ENCODE results near the gene STEAP1B. TPM values are rescaled to one million over a fixed set of nuclear protein-coding genes. Genes with fewer than 3 reads are reported as not detected.

STEAP1B gene
- total and polyA plus RNA-seq, 2 experiments from 2014 or later, result 0.16 TPM; not detected in 1

GRCh38 chr7:22470981-22471380 lies 29.0 kb downstream of the STEAP1B start:
- no peaks in the 10 kb centered on the region for H3K9me3 ChIP-seq (ENCODE audit: low read depth)
- H3K4me3 ChIP-seq, result no peak overlapping the region
- TF ChIP-seq, protein P1, sequence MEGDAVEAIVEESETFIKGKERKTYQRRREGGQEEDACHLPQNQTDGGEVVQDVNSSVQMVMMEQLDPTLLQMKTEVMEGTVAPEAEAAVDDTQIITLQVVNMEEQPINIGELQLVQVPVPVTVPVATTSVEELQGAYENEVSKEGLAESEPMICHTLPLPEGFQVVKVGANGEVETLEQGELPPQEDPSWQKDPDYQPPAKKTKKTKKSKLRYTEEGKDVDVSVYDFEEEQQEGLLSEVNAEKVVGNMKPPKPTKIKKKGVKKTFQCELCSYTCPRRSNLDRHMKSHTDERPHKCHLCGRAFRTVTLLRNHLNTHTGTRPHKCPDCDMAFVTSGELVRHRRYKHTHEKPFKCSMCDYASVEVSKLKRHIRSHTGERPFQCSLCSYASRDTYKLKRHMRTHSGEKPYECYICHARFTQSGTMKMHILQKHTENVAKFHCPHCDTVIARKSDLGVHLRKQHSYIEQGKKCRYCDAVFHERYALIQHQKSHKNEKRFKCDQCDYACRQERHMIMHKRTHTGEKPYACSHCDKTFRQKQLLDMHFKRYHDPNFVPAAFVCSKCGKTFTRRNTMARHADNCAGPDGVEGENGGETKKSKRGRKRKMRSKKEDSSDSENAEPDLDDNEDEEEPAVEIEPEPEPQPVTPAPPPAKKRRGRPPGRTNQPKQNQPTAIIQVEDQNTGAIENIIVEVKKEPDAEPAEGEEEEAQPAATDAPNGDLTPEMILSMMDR (IDR thresholded peaks at IDR 0.05; ENCODE audit: low read depth, low read length), result no peak
- H3K27me3 ChIP-seq, result no peaks in the 10 kb centered on the region
- H3K36me3 ChIP-seq, result no peaks in the 10 kb centered on the region
- no peaks in the 10 kb centered on the region for H3K4me1 ChIP-seq (ENCODE audit: low read depth)
- no peak for DNase-seq (ENCODE audit: low read depth in 1 of 2, low spot score in 1 of 2)
- no peak overlapping the region for H3K27ac ChIP-seq

GRCh38 chr7:22469371-22470143 lies 30.4 kb downstream of the STEAP1B start:
- H3K36me3 ChIP-seq, result no peaks in the 10 kb centered on the region
- no peaks in the 10 kb centered on the region for H3K27me3 ChIP-seq
- H3K9me3 ChIP-seq (ENCODE audit: low read depth), result no peaks in the 10 kb centered on the region
- TF ChIP-seq, protein P1 (IDR thresholded peaks at IDR 0.05; ENCODE audit: low read depth, low read length), result no peak
- H3K4me1 ChIP-seq (ENCODE audit: low read depth), result no peaks in the 10 kb centered on the region
- DNase-seq (ENCODE audit: low read depth in 1 of 2, low spot score in 1 of 2), result no peak
- no peak overlapping the region for H3K27ac ChIP-seq
- no peak overlapping the region for H3K4me3 ChIP-seq

DNA sequence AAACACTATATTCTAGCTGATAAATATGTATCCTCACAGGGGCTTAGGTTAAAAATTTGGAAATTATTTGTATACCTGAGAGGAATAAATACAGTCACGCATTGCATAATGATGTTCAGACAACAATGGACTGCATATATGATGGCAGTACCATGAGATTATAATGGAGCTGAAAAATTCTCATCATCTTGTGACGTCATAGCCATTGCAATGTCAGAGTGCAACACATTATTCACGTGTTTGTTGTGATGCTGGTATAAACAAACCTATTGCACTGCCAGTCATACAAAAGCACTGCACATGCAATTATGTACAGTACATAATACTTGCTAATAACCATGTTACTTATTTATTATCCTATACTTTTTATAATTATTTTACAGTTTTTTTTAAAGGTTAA lies 31.4 kb downstream of the STEAP1B start:
- Histone ChIP-seq H3K36me3 (no peaks in the 10 kb centered on the region), H3K4me1 (ENCODE audit: low read depth) (no peaks in the 10 kb centered on the region), H3K27ac (no peak overlapping the region), H3K27me3 (no peaks in the 10 kb centered on the region), H3K4me3 (no peak overlapping the region), H3K9me3 (ENCODE audit: low read depth) (no peaks in the 10 kb centered on the region)
- no peak for DNase-seq (ENCODE audit: low read depth in 1 of 2, low spot score in 1 of 2)
- TF ChIP-seq, protein P1 (IDR thresholded peaks at IDR 0.05; ENCODE audit: low read depth, low read length), result no peak

DNA sequence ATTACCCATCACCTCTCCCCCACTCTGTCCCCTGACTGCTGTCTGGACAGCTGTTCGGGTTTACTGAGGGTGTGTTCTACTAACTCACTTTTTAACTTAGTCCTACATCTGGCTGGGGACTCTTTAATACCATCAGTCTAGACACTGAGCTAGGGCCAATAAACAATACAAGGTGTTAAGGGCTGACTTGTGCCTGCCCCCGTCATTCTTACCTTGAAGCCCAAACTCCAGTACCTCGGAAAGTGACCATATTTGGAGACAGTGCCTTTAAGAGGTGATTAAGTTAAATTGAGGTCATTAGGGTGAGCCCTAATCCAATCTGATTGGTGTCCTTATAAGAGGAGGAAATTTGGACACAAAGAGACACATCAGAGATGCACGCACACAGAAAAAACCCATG lies 35.7 kb downstream of the STEAP1B start:
- H3K9me3 ChIP-seq (ENCODE audit: low read depth), result no peaks in the 10 kb centered on the region
- H3K4me3 ChIP-seq, result no peak overlapping the region
- H3K36me3 ChIP-seq, result no peaks in the 10 kb centered on the region
- DNase-seq (ENCODE audit: low read depth in 1 of 2, low spot score in 1 of 2), result no peak
- no peak overlapping the region for H3K27ac ChIP-seq
- H3K27me3 ChIP-seq, result no peaks in the 10 kb centered on the region
- no peaks in the 10 kb centered on the region for H3K4me1 ChIP-seq (ENCODE audit: low read depth)
- TF ChIP-seq, protein P1 (IDR thresholded peaks at IDR 0.05; ENCODE audit: low read depth, low read length), result no peak

- Histone ChIP-seq H3K4me3 (no peak overlapping the region), H3K4me1 (ENCODE audit: low read depth) (no peaks in the 10 kb centered on the region), H3K27me3 (no peaks in the 10 kb centered on the region), H3K27ac (no peak overlapping the region), H3K9me3 (ENCODE audit: low read depth) (no peaks in the 10 kb centered on the region), H3K36me3 (no peaks in the 10 kb centered on the region)
- TF ChIP-seq, protein P1 (IDR thresholded peaks at IDR 0.05; ENCODE audit: low read depth, low read length), result no peak
- DNase-seq (ENCODE audit: low read depth in 1 of 2, low spot score in 1 of 2), result no peak
These were observed 39.5 kb downstream of the STEAP1B start for GRCh38 chr7:22460363-22460988.
